B cell (primary cell): ENCODE results near the gene KIAA1217. TPM values are rescaled to one million over a fixed set of nuclear protein-coding genes. Genes with fewer than 3 reads are reported as not detected.

Source experiments
- ATAC-seq: fragments of 200-7000 bp; cut with Tn5 transposase; one replicate; pipeline ENCODE4 v1.10.0; 2021; ENCODE audit warnings: low read depth, mild to moderate bottlenecking, moderate number of reproducible peaks, moderate library complexity
- CTCF ChIA-PET: fragments of 350-600 bp; sonication (Branson Sonifier 250); formaldehyde crosslinking; loops from one replicate; lab custom pipeline; 2021; ENCODE audit warnings: antibody characterized with exemption, inconsistent platforms; lab: Charles Lee
- POLR2A ChIA-PET: fragments of 350-600 bp; sonication (Branson Sonifier 250); formaldehyde crosslinking; loops from one replicate; lab custom pipeline; 2021; ENCODE audit warnings: antibody characterized with exemption; lab: Charles Lee
- DNase-seq: peaks from one replicate; pipeline ENCODE4 v3.0.0; 2013
- H2AFZ ChIP-seq: 2 replicates; pipeline ENCODE4 v1.6.1; 2012; ENCODE audit warnings: mild to moderate bottlenecking, low read depth, low read length; ENCODE audit not compliant: insufficient read depth, poor library complexity, severe bottlenecking
- H3K27ac ChIP-seq, 2 donors: 1 replicate in 1 of 2; 2 replicates in 1 of 2; pipeline ENCODE4 v1.5.1; 2012 to 2013; ENCODE audit warnings: low read length in 2 of 2, mild to moderate bottlenecking in 2 of 2, moderate library complexity in 1 of 2
- H3K27me3 ChIP-seq, 4 experiments: fragments of 200-600 bp in 1 of 4; sonication (generic) in 1 of 4; replicated peaks in 1 of 4; 1 replicate in 2 of 4; 2 replicates in 2 of 4; pipeline versions ENCODE4 v1.6.1 to v1.7.0; 2013 to 2016; ENCODE audit warnings: low read length in 3 of 4, mild to moderate bottlenecking in 2 of 4, mixed read lengths in 1 of 4, moderate library complexity in 1 of 4; ENCODE audit not compliant: insufficient read depth in 4 of 4, control insufficient read depth in 3 of 4; ENCODE audit errors: control extremely low read depth in 1 of 4
- H3K36me3 ChIP-seq, 2 experiments: replicated peaks in 1 of 2; 1 replicate in 1 of 2; 2 replicates in 1 of 2; pipeline versions ENCODE4 v1.6.1 to v1.7.1; 2013; ENCODE audit warnings: low read length in 1 of 2; ENCODE audit not compliant: insufficient read depth in 2 of 2, control insufficient read depth in 1 of 2; ENCODE audit errors: control extremely low read depth in 1 of 2, extremely low read depth in 1 of 2
- H3K4me1 ChIP-seq, 2 donors: fragments of 200-600 bp in 1 of 2; sonication (generic) in 1 of 2; 1 replicate in 1 of 2; 2 replicates in 1 of 2; pipeline versions ENCODE4 v1.5.1 to v1.6.1; 2013 to 2017; ENCODE audit warnings: low read length in 2 of 2; ENCODE audit not compliant: control insufficient read depth in 2 of 2, insufficient read depth in 2 of 2
- H3K4me2 ChIP-seq: replicated peaks from 2 replicates; pipeline ENCODE3; 2012; ENCODE audit warnings: mild to moderate bottlenecking, low read depth, low read length; ENCODE audit not compliant: poor library complexity, severe bottlenecking
- H3K4me3 ChIP-seq, 5 experiments: fragments of 200-600 bp in 1 of 5; sonication (generic) in 1 of 5; 1 replicate in 3 of 5; 2 replicates in 2 of 5; pipeline versions ENCODE4 v1.5.1 to v1.7.0; 2011 to 2016; ENCODE audit warnings: low read length in 4 of 5, mild to moderate bottlenecking in 4 of 5, low read depth in 2 of 5, control low read depth in 1 of 5, moderate library complexity in 1 of 5; ENCODE audit not compliant: insufficient read depth in 1 of 5; ENCODE audit errors: control extremely low read depth in 1 of 5, extremely low read depth in 1 of 5
- H3K79me2 ChIP-seq: fragments of 200-600 bp; sonication (generic); one replicate; pipeline ENCODE4 v1.6.0; 2016; ENCODE audit warnings: low read length; ENCODE audit not compliant: control insufficient read depth, insufficient read depth
- H3K9ac ChIP-seq: fragments of 200-600 bp; sonication (generic); 2 replicates; pipeline ENCODE4 v1.6.1; 2017; ENCODE audit warnings: mild to moderate bottlenecking, low read length, moderate library complexity
- H3K9me3 ChIP-seq, 3 donors: one replicate each; pipeline versions ENCODE4 v1.6.1 to v1.7.1; 2013; ENCODE audit warnings: low read length in 2 of 3; ENCODE audit not compliant: control insufficient read depth in 2 of 3, insufficient read depth in 1 of 3; ENCODE audit errors: control extremely low read depth in 1 of 3
- H4K20me1 ChIP-seq: 2 replicates; pipeline ENCODE4 v1.6.0; 2012; ENCODE audit warnings: mild to moderate bottlenecking, low read length; ENCODE audit not compliant: insufficient read depth, control insufficient read depth, poor library complexity, severe bottlenecking
- H3K27ac Mint-ChIP-seq: one replicate; pipeline ENCODE4 v1.8.0; 2021; ENCODE audit warnings: mixed read lengths
- H3K27me3 Mint-ChIP-seq: one replicate; pipeline ENCODE4 v1.8.0; 2021; ENCODE audit warnings: mixed read lengths
- H3K4me1 Mint-ChIP-seq: one replicate; pipeline ENCODE4 v1.8.0; 2021; ENCODE audit warnings: mixed read lengths
- H3K4me3 Mint-ChIP-seq: one replicate; pipeline ENCODE4 v1.8.0; 2021; ENCODE audit warnings: mixed read lengths
- H3K9me3 Mint-ChIP-seq: one replicate; pipeline ENCODE4 v1.8.0; 2022; ENCODE audit warnings: mixed read lengths; ENCODE audit not compliant: insufficient read depth
- CTCF ChIP-seq: fragments of 200-600 bp; IDR thresholded peaks from one replicate; pipeline ENCODE4 v1.8.0; 2022; ENCODE audit warnings: antibody characterized with exemption, mild to moderate bottlenecking
- EZH2 ChIP-seq: IDR thresholded peaks from 2 replicates; pipeline ENCODE4 v1.6.1; 2012; ENCODE audit warnings: borderline replicate concordance, low read depth, mild to moderate bottlenecking, moderate library complexity, low read length; ENCODE audit not compliant: insufficient read depth, poor library complexity, severe bottlenecking
- WGBS: methylation state at CpG from one replicate; pipeline ENCODE4 v1.1.5; 2013; ENCODE audit warnings: missing lambda C conversion rate; ENCODE audit not compliant: insufficient coverage; 5-methylcytosine and 5-hydroxymethylcytosine counted together
- intact Hi-C: fragments of 100-400 bp; cut with micrococcal nuclease; formaldehyde crosslinking; loops from one replicate; pipeline ENCODE4 v1.10.0; 2022
- polyA plus RNA-seq: library from polyadenylated mRNA; depleted of rRNA; stranded (reverse); fragments of >200 nt; gene quantifications from 2 replicates; pipeline ENCODE4 v1.2.3, GENCODE V29; 2012
- total RNA-seq, 2 donors: library from RNA; stranded (reverse); fragments of 120-200 nt in 1 of 2; gene quantifications; 1 replicate in 1 of 2; 2 replicates in 1 of 2; pipeline versions ENCODE4 v1.2.3 to v1.2.4, GENCODE V29; 2013 to 2022

KIAA1217 gene
- total and polyA plus RNA-seq, 2 donors (not counting 1 experiment from before 2014, with no cell fraction given): 0.67 TPM; not detected in 1

DNA sequence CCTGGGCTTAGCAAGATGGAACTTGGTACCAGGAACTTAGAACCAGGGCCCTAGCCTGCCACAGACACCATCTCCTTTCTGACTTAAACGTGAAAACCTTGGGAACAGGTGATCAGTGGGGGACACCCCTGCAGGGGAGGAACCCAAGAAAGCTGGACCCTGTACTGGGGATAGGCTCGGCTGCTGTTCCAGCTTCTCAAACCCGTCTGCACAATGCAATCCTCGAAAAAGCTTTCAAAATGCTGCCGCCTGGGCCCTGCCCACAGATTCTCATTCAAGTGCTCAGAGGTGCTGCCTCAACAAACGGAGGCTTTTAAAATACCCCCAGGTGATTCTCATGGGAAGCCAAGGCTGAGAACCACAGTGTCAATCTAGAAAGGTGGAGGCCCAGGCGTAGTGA, 345.1 kb downstream of the KIAA1217 start:
- peaks cover 9% of the 10 kb centered on the region for H3K27me3 Mint-ChIP-seq
- 89% methylated on average over 6 of the region's 7 CpGs for WGBS
- Histone ChIP-seq H4K20me1 (no peaks in the 10 kb centered on the region), H3K4me2 (no peak overlapping the region), H3K27ac (no peak overlapping the region), H3K9me3 (peaks cover 0 to 3% (median 0%) of the 10 kb centered on the region in 3 donors), H2AFZ (no peak overlapping the region), H3K4me3 (no peak overlapping the region), H3K27me3 (no peaks in the 10 kb centered on the region), H3K4me1 (no peaks in the 10 kb centered on the region), H3K9ac (no peak overlapping the region), H3K79me2 (no peaks in the 10 kb centered on the region), H3K36me3 (no peaks in the 10 kb centered on the region)
- no peak overlapping the region for H3K27ac Mint-ChIP-seq
- no peaks in the 10 kb centered on the region for H3K9me3 Mint-ChIP-seq
- DNase-seq (no peak), ATAC-seq (no peak)
- CTCF ChIA-PET: interaction anchor here (0.6 to 0.7 kb wide), 2 partner anchors 19 to 361 kb away, joined by 3 to 7 read pairs; no protein-coding TSS in a partner anchor
- TF ChIP-seq EZH2: no peak
- no peak for TF ChIP-seq CTCF
- intact Hi-C loops: no loop called here
- H3K4me3 Mint-ChIP-seq: no peak overlapping the region
- POLR2A ChIA-PET: no interaction called here
- H3K4me1 Mint-ChIP-seq: no peaks in the 10 kb centered on the region

- ChIA-PET POLR2A (no interaction called here), CTCF (interaction anchor here (1.0 to 2.3 kb wide), 2 partner anchors 1242 to 1398 kb away, joined by 3 to 10 read pairs; no protein-coding TSS in a partner anchor)
- Histone ChIP-seq H3K4me3 (no peak overlapping the region), H3K27ac (no peak overlapping the region), H3K9me3 (peaks cover 0 to 3% (median 0%) of the 10 kb centered on the region in 3 donors), H4K20me1 (no peaks in the 10 kb centered on the region), H3K4me1 (no peaks in the 10 kb centered on the region), H3K79me2 (no peaks in the 10 kb centered on the region), H3K9ac (no peak overlapping the region), H3K36me3 (no peaks in the 10 kb centered on the region), H2AFZ (no peak overlapping the region), H3K4me2 (no peak overlapping the region), H3K27me3 (no peaks in the 10 kb centered on the region)
- intact Hi-C loops: no loop called here
- 79% methylated on average over 3 of the region's 4 CpGs for WGBS
- no peaks in the 10 kb centered on the region for H3K4me1 Mint-ChIP-seq
- H3K4me3 Mint-ChIP-seq: no peak overlapping the region
- DNase-seq (no peak), ATAC-seq (no peak)
- peaks cover 9% of the 10 kb centered on the region for H3K27me3 Mint-ChIP-seq
- no peak overlapping the region for H3K27ac Mint-ChIP-seq
- H3K9me3 Mint-ChIP-seq: no peaks in the 10 kb centered on the region
- TF ChIP-seq EZH2 (no peak), CTCF (no peak)
These were observed 347.3 kb downstream of the KIAA1217 start for GRCh38 chr10:24556126-24556749.
